Neural crest cell (in vitro differentiated cells): Measurements from ENCODE around the gene HOXA3. TPM values are rescaled to one million over a fixed set of nuclear protein-coding genes. Genes with fewer than 3 reads are reported as not detected.

Experiments used
- DNase-seq: peaks from one replicate; pipeline ENCODE4 v3.0.0; 2021; ENCODE audit warnings: low read depth, mixed read lengths, low spot score
- H3K27ac Mint-ChIP-seq: one replicate; pipeline ENCODE4 v1.8.0; 2021; ENCODE audit warnings: mild to moderate bottlenecking, mixed read lengths; ENCODE audit not compliant: unreplicated experiment
- H3K27me3 Mint-ChIP-seq: 2 replicates; pipeline ENCODE4 v1.8.0; 2021; ENCODE audit warnings: low read depth, mild to moderate bottlenecking, mixed read lengths
- H3K36me3 Mint-ChIP-seq: 2 replicates; pipeline ENCODE4 v1.8.0; 2021; ENCODE audit warnings: low read depth, mild to moderate bottlenecking, mixed read lengths
- H3K4me1 Mint-ChIP-seq: 2 replicates; pipeline ENCODE4 v1.8.0; 2021; ENCODE audit warnings: mixed read lengths
- H3K4me3 Mint-ChIP-seq: one replicate; pipeline ENCODE4 v1.8.0; 2021; ENCODE audit warnings: mild to moderate bottlenecking, mixed read lengths
- H3K9me3 Mint-ChIP-seq: 2 replicates; pipeline ENCODE4 v1.8.0; 2021; ENCODE audit warnings: mixed read lengths
- CTCF ChIP-seq: fragments of 200-600 bp; sonication (generic); conservative IDR thresholded peaks from 2 replicates; pipeline ENCODE4 v1.5.0; 2021; ENCODE audit warnings: antibody characterized with exemption, mild to moderate bottlenecking
- total RNA-seq: library from RNA; stranded (reverse); gene quantifications from 2 replicates; pipeline ENCODE4 v1.2.1, GENCODE V29; 2021

Gene HOXA3
- total RNA-seq, 1 donor from 2014 or later: 10.6 TPM

GRCh38 chr7:27160546-27161213 lies 8.3 kb upstream of the HOXA3 start:
- H3K27ac Mint-ChIP-seq: no peak overlapping the region
- TF ChIP-seq CTCF: peak; percentile 99

DNA sequence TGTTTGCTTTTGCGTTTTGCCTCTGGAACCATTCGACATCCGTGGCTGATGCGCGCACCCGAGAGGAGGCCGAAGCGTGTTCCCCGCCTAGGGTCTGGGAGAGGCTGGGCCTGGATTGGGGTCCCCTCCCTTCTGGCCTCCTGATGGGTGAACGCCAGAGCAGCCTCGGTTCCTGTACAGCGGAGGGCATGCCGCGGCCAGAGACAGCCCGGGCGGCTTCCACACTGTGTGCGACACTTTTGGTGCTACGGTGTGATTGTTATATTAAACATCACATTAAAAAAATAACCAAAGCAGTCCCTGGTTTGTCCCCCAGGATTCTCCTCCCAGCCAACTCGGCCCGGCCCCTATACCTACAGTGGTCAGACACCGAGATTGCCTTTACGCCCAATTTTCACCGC lies 7.8 kb upstream of the HOXA3 start:
- no peak for TF ChIP-seq CTCF
- H3K9me3 Mint-ChIP-seq: no peaks in the 10 kb centered on the region
- peaks cover 7% of the 10 kb centered on the region for H3K36me3 Mint-ChIP-seq
- H3K4me3 Mint-ChIP-seq: peak overlapping the region; percentile 77
- H3K4me1 Mint-ChIP-seq: peaks cover 19% of the 10 kb centered on the region
- DNase-seq: no peak
- no peak overlapping the region for H3K27ac Mint-ChIP-seq
- H3K27me3 Mint-ChIP-seq: peaks cover 95% of the 10 kb centered on the region

More at GRCh38 chr7:27160546-27161213, 8.3 kb upstream of the HOXA3 start:
- peaks cover 19% of the 10 kb centered on the region for H3K4me1 Mint-ChIP-seq
- peak overlapping the region; percentile 85 for H3K4me3 Mint-ChIP-seq
- peak; percentile 94 for DNase-seq
- peaks cover 8% of the 10 kb centered on the region for H3K36me3 Mint-ChIP-seq
- no peaks in the 10 kb centered on the region for H3K9me3 Mint-ChIP-seq
- H3K27me3 Mint-ChIP-seq: peaks cover 95% of the 10 kb centered on the region

DNA sequence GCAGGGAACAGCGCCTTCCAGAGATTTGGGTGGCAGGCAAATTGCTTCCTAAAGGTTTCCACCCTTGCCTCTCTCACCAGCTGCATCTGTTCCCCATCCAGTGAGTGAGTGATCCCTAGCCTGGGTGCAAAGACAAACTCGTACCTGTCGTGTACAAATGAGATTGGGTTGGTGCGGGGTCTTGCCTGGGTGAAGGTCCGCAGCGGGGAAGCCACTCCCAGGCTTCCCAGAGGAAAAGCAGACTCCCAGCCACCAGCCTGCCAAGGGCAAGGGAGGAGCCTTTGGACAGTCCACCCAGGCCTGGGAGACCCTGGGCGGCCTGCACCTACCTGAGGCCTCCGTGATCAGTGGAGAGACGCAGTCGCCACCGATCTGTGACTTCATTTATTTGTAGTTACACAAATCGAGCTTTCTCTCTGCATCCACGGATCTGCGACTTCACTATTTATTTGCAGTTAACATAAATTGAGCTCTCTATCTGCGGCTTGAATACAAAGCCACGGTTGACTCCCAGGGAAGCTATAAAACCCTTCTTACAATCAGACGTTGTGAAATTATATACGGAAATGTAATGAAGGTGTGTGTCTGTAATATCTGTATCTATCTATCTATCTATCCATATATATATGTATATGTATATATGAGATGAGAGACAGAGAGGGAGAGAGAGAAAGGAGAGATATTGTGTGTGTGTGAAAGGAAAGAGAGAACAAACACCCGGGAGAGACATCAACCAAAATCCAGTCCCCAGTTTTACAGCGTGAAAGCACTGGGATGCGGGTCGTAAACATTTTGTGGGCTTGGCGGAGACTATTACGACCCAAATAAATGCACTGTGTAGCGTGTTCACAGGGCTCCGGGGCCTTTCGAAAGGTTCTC lies 7.1 kb upstream of the HOXA3 start:
- Mint-ChIP-seq H3K27ac (no peak overlapping the region), H3K9me3 (no peaks in the 10 kb centered on the region), H3K4me1 (peaks cover 22% of the 10 kb centered on the region), H3K27me3 (peaks cover 97% of the 10 kb centered on the region), H3K4me3 (peak overlapping the region; percentile 77), H3K36me3 (peaks cover 10% of the 10 kb centered on the region)
- TF ChIP-seq CTCF: no peak
- no peak for DNase-seq

- peak overlapping the region; percentile 77 for H3K4me3 Mint-ChIP-seq
- no peak for DNase-seq
- no peak overlapping the region for H3K27ac Mint-ChIP-seq
- peaks cover 6% of the 10 kb centered on the region for H3K36me3 Mint-ChIP-seq
- H3K9me3 Mint-ChIP-seq: no peaks in the 10 kb centered on the region
- H3K4me1 Mint-ChIP-seq: peaks cover 21% of the 10 kb centered on the region
- H3K27me3 Mint-ChIP-seq: peaks cover 97% of the 10 kb centered on the region
- no peak for TF ChIP-seq CTCF
Observed at GRCh38 chr7:27158436-27159265, 6.3 kb upstream of the HOXA3 start.

GRCh38 chr7:27157702-27158431 lies 5.5 kb upstream of the HOXA3 start:
- Mint-ChIP-seq H3K4me3 (peak overlapping the region; percentile 77), H3K27me3 (peaks cover 97% of the 10 kb centered on the region), H3K4me1 (peaks cover 22% of the 10 kb centered on the region), H3K9me3 (no peaks in the 10 kb centered on the region), H3K36me3 (peaks cover 6% of the 10 kb centered on the region), H3K27ac (peak overlapping the region; percentile 45)
- no peak for DNase-seq
- TF ChIP-seq CTCF: no peak
